ENCODE results near the gene WFDC1. TPM values are rescaled to one million over a fixed set of nuclear protein-coding genes. Genes with fewer than 3 reads are reported as not detected.
"Not testable (repeated sequence)": the region's sequence is repeated elsewhere in the genome, so short reads cannot be mapped to it uniquely, and the experiment has no call there.

Gene WFDC1
- total RNA-seq, 1 donor from 2014 or later = not detected

GRCh38 chr16:84329016-84329415 lies 34.3 kb downstream of the WFDC1 start:
- Mint-ChIP-seq H3K9me3 (no peaks in the 10 kb centered on the region), H3K27me3 (ENCODE audit: insufficient read depth) (no peaks in the 10 kb centered on the region), H3K4me3 (no peak overlapping the region), H3K36me3 (ENCODE audit: low read depth) (no peaks in the 10 kb centered on the region), H3K4me1 (ENCODE audit: low read depth) (no peaks in the 10 kb centered on the region), H3K27ac (no peak overlapping the region)
- intact Hi-C loops (cut with micrococcal nuclease) = no loop called here
- DNase-seq (ENCODE audit: low spot score) = no peak

DNA sequence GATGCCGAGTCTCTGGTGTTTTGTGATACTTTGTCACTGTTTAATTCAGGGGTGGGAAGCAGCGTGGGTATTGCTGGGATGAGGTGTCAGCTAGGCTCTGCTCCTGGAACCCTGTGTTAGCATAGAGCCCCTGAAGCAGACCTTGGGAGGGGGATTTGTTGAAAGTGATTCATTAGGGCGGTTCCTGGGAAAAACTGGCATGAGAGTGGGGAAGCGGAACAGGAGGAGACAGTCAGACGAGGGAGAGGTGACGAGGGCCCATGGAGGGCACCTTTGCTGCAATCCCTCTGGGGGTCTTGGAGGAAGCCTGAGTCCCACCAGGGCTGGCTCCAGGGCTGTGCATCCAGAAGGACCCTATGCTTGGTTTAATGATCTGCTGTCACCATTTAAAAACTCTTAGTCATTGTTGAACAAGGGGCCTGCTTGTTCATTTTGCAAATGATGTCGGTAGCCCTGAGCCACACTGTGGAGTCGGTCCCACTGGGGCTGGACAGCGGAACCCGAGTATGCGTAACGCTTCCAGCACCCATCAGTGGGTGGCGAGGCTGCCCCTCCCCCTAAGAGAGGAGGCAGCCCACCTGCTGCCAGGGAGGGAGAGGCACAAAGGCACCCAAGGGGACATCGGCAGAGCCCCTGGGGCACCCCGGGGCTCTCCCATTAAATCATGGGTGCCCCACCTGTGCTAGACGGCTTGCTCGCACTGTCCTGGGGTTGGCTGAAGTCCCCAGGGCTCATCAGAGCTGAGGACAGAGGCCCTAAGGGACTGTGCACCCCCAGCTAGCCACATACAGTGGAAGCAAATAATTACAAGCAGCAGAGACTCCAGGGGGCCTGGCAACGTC lies 35.4 kb downstream of the WFDC1 start:
- H3K9me3 Mint-ChIP-seq = no peaks in the 10 kb centered on the region
- no peak for DNase-seq (ENCODE audit: low spot score)
- intact Hi-C loops (cut with micrococcal nuclease) = no loop called here
- H3K4me1 Mint-ChIP-seq (ENCODE audit: low read depth) = no peaks in the 10 kb centered on the region
- H3K4me3 Mint-ChIP-seq = no peak overlapping the region
- no peaks in the 10 kb centered on the region for H3K27me3 Mint-ChIP-seq (ENCODE audit: insufficient read depth)
- H3K36me3 Mint-ChIP-seq (ENCODE audit: low read depth) = no peaks in the 10 kb centered on the region
- H3K27ac Mint-ChIP-seq = no peak overlapping the region

GRCh38 chr16:84330685-84331050 lies 36.0 kb downstream of the WFDC1 start:
- peaks cover 4% of the 10 kb centered on the region for H3K9me3 Mint-ChIP-seq
- DNase-seq (ENCODE audit: low spot score) = no peak
- H3K4me1 Mint-ChIP-seq (ENCODE audit: low read depth) = no peaks in the 10 kb centered on the region

GRCh38 chr16:84331998-84332780 lies 37.5 kb downstream of the WFDC1 start:
- H3K36me3 Mint-ChIP-seq (ENCODE audit: low read depth) = no peaks in the 10 kb centered on the region
- H3K4me3 Mint-ChIP-seq = no peak overlapping the region
- H3K27me3 Mint-ChIP-seq (ENCODE audit: insufficient read depth) = peaks cover 5% of the 10 kb centered on the region
- intact Hi-C loops (cut with micrococcal nuclease) = no loop called here
- no peak for DNase-seq (ENCODE audit: low spot score)
- no peaks in the 10 kb centered on the region for H3K4me1 Mint-ChIP-seq (ENCODE audit: low read depth)
- H3K27ac Mint-ChIP-seq = no peak overlapping the region
- peaks cover 5% of the 10 kb centered on the region for H3K9me3 Mint-ChIP-seq

More at GRCh38 chr16:84330685-84331050, 36.0 kb downstream of the WFDC1 start:
- intact Hi-C loops (cut with micrococcal nuclease) = no loop called here
- Mint-ChIP-seq H3K27me3 (ENCODE audit: insufficient read depth) (peaks cover 4% of the 10 kb centered on the region), H3K36me3 (ENCODE audit: low read depth) (no peaks in the 10 kb centered on the region), H3K27ac (no peak overlapping the region), H3K4me3 (no peak overlapping the region)

DNA sequence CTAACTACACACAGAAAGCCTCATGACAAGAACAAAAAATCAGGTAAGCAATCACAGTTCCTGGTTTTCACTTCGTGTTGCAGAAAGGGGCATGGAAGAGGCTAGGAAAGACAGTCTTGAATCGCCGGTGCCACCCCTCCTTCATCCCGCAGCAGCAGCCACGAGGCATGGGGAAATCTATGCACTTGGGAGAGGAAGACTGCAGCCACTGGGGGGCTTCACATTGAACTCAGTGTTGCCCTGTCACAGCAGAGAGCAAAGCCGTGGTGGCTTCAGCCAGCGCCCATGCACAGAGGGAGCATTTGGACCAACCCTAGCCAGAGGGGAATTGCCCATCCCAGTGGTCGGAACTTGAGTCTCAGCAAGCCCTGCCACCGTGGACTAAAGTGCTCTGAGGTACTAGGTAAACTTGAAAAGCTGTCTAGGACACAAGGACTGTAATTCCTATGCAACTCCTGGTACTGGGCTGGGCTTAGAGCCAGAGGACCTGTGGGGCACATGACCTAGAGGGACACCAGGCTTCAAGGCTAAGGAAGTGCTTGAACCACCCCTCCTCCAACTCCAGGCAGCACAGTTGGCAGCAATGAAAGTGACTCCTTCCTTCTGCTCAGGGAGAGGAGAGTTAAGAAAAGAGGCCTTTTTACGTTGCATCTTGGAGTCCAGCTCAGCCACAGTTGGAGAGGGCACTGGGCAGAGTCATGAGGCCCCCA lies 38.5 kb downstream of the WFDC1 start:
- Mint-ChIP-seq H3K9me3 (peaks cover 8% of the 10 kb centered on the region), H3K27me3 (ENCODE audit: insufficient read depth) (peaks cover 5% of the 10 kb centered on the region), H3K4me1 (ENCODE audit: low read depth) (no peaks in the 10 kb centered on the region), H3K36me3 (ENCODE audit: low read depth) (no peaks in the 10 kb centered on the region), H3K27ac (no peak overlapping the region), H3K4me3 (no peak overlapping the region)
- no peak for DNase-seq (ENCODE audit: low spot score)
- intact Hi-C loops (cut with micrococcal nuclease) = no loop called here

- Mint-ChIP-seq H3K27me3 (ENCODE audit: insufficient read depth) (peaks cover 5% of the 10 kb centered on the region), H3K4me1 (ENCODE audit: low read depth) (no peaks in the 10 kb centered on the region)
Measured at GRCh38 chr16:84334058-84334457, 39.4 kb downstream of the WFDC1 start.

GRCh38 chr16:84334482-84334881 lies 39.8 kb downstream of the WFDC1 start:
- Mint-ChIP-seq H3K4me1 (ENCODE audit: low read depth) (no peaks in the 10 kb centered on the region), H3K36me3 (ENCODE audit: low read depth) (no peaks in the 10 kb centered on the region)
- intact Hi-C loops (cut with micrococcal nuclease) = no loop called here

More at GRCh38 chr16:84334058-84334457, 39.4 kb downstream of the WFDC1 start:
- intact Hi-C loops (cut with micrococcal nuclease) = no loop called here
- Mint-ChIP-seq H3K27ac (no peak overlapping the region), H3K9me3 (peaks cover 8% of the 10 kb centered on the region), H3K36me3 (ENCODE audit: low read depth) (no peaks in the 10 kb centered on the region), H3K4me3 (no peak overlapping the region)
- no peak for DNase-seq (ENCODE audit: low spot score)

GRCh38 chr16:84337236-84337635 lies 42.6 kb downstream of the WFDC1 start:
- not testable (repeated sequence) for H3K4me1 Mint-ChIP-seq (ENCODE audit: low read depth); H3K27me3 Mint-ChIP-seq (ENCODE audit: insufficient read depth); H3K4me3 Mint-ChIP-seq; H3K36me3 Mint-ChIP-seq (ENCODE audit: low read depth); H3K27ac Mint-ChIP-seq; DNase-seq (ENCODE audit: low spot score); H3K9me3 Mint-ChIP-seq
- intact Hi-C loops (cut with micrococcal nuclease) = loop anchor here (5.0 kb wide), 1 partner anchor 1490 kb away; no protein-coding TSS in a partner anchor

More at GRCh38 chr16:84334482-84334881, 39.8 kb downstream of the WFDC1 start:
- DNase-seq (ENCODE audit: low spot score) = no peak
- H3K27ac Mint-ChIP-seq = no peak overlapping the region
- peaks cover 5% of the 10 kb centered on the region for H3K27me3 Mint-ChIP-seq (ENCODE audit: insufficient read depth)
- no peak overlapping the region for H3K4me3 Mint-ChIP-seq
- H3K9me3 Mint-ChIP-seq = peaks cover 8% of the 10 kb centered on the region

DNA sequence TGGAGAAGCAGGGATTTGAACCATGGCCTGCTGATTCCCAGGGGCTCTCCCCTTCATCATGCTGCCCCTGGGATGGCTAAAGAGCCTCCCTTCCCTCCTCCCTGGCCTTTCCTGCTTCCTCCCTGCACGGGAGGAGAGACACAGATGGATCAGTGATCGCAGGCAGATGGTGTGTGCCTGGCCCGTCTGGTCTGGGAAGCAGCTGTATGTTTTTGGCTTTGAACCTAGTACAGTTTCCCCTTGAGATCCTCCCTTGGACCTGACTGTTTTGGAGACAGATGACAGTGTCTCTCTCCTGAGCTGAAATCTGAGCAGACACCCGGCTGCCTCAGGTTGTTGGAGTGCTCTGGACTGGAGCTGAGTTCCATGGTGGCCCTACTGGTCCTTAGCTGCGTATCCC lies 44.6 kb downstream of the WFDC1 start:
- no peak overlapping the region for H3K4me3 Mint-ChIP-seq

GRCh38 chr16:84339766-84340165 lies 45.1 kb downstream of the WFDC1 start:
- H3K4me3 Mint-ChIP-seq = no peak overlapping the region
- H3K4me1 Mint-ChIP-seq (ENCODE audit: low read depth) = no peaks in the 10 kb centered on the region
- no peaks in the 10 kb centered on the region for H3K36me3 Mint-ChIP-seq (ENCODE audit: low read depth)
- intact Hi-C loops (cut with micrococcal nuclease) = loop anchor here (5.0 kb wide), 1 partner anchor 1488 kb away; no protein-coding TSS in a partner anchor
- peaks cover 5% of the 10 kb centered on the region for H3K27me3 Mint-ChIP-seq (ENCODE audit: insufficient read depth)
- no peak for DNase-seq (ENCODE audit: low spot score)
- no peak overlapping the region for H3K27ac Mint-ChIP-seq
- H3K9me3 Mint-ChIP-seq = peaks cover 8% of the 10 kb centered on the region

More for the DNA sequence above, 44.6 kb downstream of the WFDC1 start:
- Mint-ChIP-seq H3K27me3 (ENCODE audit: insufficient read depth) (peaks cover 5% of the 10 kb centered on the region), H3K4me1 (ENCODE audit: low read depth) (no peaks in the 10 kb centered on the region), H3K9me3 (peaks cover 8% of the 10 kb centered on the region), H3K27ac (no peak overlapping the region), H3K36me3 (ENCODE audit: low read depth) (no peaks in the 10 kb centered on the region)
- intact Hi-C loops (cut with micrococcal nuclease) = loop anchor here (5.0 kb wide), 1 partner anchor 1488 kb away; no protein-coding TSS in a partner anchor
- DNase-seq (ENCODE audit: low spot score) = no peak

GRCh38 chr16:84340325-84341040 lies 45.8 kb downstream of the WFDC1 start:
- no peaks in the 10 kb centered on the region for H3K4me1 Mint-ChIP-seq (ENCODE audit: low read depth)
- intact Hi-C loops (cut with micrococcal nuclease) = no loop called here
- peaks cover 6% of the 10 kb centered on the region for H3K9me3 Mint-ChIP-seq
- no peaks in the 10 kb centered on the region for H3K36me3 Mint-ChIP-seq (ENCODE audit: low read depth)
- no peak overlapping the region for H3K27ac Mint-ChIP-seq
- H3K4me3 Mint-ChIP-seq = no peak overlapping the region
- H3K27me3 Mint-ChIP-seq (ENCODE audit: insufficient read depth) = peaks cover 3% of the 10 kb centered on the region
- DNase-seq (ENCODE audit: low spot score) = no peak
